ENCODE measurements around the gene SETDB2.

DNA sequence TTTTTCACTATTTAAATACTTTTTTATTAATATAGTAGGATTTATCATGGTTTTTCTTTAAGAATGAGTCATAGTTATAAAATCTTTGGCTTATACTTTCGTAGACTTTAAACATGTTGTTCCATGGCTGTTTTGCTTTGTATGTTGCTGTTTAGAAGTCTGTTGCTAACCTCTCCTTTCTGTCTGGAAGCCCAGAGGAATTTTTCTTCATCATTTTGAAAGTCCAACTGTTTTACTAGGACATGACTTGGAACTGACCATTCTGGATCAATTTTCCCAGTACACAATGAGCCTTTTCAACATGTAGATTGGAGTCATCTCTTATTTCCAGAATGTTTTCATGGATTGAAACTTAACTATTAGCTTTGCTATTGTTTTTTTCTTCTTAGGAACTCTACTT lies 8.1 kb upstream of the SETDB2 start:
- TF ChIP-seq, protein P1, sequence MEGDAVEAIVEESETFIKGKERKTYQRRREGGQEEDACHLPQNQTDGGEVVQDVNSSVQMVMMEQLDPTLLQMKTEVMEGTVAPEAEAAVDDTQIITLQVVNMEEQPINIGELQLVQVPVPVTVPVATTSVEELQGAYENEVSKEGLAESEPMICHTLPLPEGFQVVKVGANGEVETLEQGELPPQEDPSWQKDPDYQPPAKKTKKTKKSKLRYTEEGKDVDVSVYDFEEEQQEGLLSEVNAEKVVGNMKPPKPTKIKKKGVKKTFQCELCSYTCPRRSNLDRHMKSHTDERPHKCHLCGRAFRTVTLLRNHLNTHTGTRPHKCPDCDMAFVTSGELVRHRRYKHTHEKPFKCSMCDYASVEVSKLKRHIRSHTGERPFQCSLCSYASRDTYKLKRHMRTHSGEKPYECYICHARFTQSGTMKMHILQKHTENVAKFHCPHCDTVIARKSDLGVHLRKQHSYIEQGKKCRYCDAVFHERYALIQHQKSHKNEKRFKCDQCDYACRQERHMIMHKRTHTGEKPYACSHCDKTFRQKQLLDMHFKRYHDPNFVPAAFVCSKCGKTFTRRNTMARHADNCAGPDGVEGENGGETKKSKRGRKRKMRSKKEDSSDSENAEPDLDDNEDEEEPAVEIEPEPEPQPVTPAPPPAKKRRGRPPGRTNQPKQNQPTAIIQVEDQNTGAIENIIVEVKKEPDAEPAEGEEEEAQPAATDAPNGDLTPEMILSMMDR (IDR thresholded peaks at IDR 0.05), result no peak
- no peak for TF ChIP-seq POLR2AphosphoS5 (IDR thresholded peaks at IDR 0.05)
